NCI-H446 (cell line): ENCODE results near the gene COL9A2.

Experiments used
- DNase-seq, 2 experiments: peaks; one replicate each; lab custom pipeline; 2025; lab: John Stamatoyannopoulos, UW

Gene COL9A2

DNA sequence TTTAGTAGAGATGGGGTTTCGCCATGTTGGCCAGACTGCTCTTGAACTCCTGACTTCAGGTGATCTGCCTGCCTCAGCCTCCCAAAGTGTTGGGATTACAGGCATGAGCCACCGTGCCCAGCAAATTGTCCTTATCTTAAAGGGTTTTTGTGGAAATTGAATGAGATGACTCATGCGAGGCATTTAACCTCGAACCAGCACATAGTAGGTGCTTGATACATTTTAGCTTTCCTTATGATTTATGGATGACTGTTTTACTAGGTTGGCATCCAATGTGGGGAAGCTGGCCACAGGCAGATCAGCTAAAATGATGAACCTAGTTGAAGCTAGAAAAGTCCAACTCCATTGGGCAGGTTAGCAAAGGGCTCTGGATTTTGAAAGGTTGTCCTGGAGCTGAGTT is 1.4 kb upstream of the COL9A2 start:
- no peak for DNase-seq

DNA sequence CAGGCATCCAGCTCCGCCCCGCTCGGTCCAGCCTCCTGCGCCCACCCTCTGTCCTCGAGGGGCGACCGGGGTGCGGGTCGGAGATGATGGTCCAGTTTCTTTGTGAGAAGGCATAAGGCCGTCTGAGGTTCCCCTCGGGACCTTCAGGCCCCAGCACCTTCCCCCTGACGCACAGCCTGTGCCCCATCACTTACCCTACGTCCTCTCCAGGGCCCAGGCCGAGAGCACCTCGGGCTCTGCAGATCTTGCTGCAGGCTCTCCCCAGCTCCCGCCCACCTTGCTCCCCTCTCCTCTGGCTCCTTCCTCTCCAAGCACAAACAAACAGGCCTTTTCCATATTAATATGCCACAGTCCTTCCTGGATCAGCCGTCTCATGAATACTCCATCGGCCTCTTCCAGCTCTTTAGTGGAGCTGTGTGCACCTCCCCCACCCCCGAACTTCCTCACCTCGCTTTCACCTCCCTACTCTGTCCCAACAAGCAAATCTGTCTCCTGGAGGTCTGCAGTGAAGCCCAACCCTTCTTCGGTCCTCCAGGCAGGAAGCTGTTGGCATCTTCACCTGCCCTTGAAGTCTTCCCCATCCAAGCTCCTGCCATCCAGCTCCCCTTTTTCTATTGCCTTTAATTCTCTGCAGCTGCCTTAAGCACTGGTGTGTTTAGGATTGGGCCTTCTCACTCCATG is 448 bp upstream of the COL9A2 start:
- no peak for DNase-seq

DNA sequence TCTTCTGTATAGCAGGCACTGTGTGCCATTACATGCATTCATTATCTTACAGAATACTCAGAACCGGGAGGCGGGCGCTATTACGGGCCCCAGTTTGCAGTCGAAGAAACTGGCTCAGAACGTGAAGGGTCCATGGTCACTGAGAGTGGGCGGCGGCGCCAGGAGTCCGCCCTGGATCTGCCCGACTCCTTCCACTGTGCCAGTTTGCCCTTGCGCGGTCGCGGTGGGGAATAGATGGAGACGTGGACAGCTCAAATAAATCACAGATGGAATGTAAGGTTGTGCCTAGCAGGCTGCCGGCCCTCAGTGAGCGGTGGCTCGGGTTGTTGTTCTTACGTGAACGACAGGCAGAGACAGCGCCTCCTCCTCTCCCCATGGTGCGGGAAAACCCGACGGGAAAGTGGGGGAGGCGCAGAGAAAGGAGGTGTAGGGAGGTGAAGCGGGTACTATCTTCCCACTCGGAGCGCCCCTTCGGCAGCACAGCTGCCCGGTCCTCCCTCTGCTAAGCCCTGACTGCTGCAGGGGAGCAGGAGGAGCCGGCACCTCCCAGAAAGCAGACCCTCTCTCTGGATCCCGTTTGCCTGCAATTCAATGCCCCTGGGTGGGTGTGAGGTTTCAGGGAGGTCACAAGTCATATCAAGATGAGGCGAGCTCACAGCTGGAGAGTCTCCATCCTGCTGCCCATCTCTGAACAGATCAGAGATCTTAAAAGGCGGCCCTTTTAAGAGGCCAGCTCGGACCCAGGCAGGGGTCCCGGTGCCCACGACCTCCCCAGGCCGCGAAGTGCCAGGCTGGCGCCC is 1.1 kb downstream of the COL9A2 start:
- no peak for DNase-seq

DNA sequence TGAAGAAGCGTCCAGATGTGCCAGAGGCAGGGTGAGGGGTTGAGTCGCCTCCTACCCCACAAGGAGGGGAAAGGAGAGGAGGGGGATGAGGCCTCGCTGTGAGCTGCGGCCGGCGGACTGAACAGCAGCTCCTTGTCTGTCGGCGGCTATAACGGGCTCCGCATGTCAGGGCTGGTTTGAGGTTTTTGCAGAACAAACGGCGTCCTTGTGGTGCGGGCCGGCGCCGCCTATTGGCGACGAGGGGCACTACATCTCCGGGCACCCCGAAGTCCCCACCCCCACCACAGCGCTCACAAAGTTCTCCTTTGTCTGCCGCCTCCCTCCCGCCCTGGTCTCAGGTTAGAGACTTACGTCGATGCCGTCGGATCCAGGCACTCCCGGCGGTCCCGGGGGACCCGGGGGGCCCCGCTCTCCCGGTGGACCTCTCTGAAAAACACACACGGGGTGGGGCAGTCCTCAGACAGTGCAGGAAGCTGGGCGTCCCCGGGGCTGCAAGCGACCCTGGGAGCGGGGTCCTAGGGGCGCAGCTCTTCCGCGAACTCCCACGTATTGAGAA is 1.8 kb downstream of the COL9A2 start:
- DNase-seq = peak; percentile 38 to 82

DNA sequence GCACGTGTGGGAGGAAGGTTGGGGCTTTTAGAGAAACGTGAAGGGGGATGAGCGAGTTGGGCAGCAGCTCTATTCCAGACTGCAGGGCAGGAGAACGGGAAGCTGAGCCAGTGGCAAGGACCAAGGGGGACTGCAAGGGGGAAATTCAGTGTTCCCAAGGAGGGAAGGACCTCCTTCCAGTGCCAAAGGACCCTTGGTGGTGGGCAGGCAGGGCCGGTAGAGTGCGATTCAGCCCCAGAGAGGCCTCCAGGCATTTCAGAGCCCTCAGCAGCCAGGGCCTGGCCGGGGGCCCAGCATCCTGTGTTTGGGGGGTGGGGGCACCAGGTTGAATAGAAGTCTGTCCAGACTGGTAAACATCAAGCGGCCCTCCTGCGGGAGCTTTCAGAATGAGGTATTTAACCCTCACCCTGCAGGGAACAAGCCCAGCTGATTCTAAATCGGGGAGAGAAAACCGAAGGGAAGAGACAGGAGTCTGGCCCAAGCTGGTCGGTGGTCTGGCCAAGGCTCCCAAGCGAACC is 2.3 kb downstream of the COL9A2 start:
- DNase-seq = peak in 1 of 2 experiments; percentile 59

DNA sequence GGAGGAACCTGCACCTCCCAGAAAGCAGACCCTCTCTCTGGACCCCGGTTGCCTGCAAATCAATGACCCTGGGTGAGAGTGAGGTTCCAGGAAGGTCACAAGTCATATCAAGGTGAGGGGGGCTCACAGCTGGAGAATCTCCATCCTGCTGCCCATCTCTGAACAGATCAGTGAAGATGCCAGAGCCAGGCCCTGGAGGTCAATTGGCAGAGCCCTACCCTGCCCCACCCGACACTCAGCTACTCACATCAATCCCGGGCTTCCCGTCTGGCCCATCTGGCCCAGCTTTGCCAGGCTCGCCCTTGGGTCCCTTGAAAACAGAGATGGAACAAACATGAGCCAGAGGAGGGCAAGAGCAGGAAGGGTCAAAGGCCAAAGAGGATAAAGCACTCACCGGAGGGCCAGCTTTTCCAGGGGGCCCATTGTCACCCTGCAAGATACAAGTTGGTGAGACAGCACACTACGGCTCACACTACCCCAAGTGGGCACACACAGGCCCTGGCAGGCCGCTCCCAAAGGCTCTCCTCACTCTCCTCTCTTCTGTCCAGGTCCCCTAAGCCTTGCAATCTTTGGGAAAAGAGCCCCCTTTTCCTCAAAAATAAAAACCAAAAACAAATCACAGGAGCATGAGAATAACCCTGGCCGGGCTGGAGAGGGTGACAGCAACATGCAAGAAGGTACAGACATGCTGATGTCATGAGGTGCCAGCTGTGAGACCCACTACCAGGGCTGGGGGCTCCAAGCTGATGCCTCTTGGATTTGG is 2.9 kb downstream of the COL9A2 start:
- DNase-seq = no peak

DNA sequence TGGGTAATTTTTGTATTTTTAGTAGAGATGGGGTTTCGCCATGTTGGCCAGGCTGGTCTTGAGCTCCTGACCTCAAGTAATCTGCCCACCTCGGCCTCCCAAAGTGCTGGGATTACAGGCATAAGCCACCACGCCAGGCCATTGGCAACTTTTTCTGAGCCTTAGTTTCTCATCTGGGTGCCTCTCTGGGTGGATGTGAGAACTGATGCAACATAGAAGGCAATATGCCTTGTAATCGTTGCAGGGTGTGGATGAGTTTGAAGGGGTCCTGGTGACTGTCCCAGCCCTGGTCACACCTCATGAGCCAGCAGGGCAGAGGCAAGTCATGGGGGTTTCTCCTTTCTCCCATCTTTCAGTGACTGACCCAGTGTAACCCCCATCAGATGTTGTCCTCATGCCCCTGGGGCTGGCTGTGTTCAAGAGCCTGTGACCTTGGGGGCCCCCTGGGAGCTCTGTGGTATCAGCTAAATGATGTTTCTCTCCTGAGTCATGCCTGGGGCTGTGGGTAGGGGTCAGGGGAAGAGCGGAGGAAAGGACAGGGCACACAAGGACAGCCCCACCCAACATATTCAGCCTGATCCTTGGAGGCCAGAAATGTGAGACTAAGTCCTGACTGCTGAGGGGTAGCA is 3.6 kb downstream of the COL9A2 start:
- DNase-seq = no peak

DNA sequence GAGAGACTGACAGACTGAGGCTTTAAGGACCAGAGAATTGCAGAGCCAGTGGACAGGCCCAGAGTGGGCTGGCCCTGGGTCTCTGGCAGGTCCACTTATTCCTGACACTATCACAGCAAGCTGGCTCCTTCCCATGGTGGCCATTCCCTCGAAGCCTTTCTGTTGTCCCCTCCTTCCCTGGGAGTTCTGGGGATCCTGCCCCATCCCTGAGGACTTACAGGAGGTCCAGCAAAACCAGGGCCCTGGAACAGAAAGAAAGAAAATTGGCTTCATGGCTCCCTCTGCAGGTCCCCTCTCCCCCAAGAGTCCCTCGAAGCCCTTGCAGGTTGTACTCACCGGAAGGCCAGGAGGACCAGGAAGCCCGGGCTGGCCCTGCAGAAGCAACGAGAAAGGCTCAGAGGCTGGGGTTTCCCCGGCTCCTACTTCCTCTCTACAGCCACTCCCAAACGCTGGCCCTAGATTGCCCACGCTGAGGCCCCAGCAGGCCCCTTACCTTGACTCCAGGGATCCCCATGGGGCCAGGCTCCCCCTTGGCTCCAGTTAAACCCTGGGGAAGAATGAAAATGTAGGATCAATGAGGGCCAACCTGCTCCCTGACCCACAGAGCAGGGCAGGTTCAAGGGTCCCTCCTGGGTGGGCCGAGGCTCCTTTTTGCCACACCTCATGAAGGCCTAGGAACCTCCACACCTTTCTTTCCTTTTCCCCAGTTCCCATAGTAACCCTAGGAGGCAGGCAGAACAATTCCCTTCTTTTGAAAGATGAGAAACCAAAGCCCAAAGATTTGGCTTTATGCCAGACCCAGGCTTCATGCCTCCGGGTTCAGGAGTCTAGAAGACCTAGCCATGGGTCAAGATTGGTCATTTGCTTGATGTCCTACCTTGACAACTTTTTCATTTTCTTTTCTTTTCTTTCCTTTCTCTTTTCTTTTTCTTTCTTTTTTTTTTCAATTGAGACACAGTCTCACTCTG is 4.6 kb downstream of the COL9A2 start:
- DNase-seq = no peak

DNA sequence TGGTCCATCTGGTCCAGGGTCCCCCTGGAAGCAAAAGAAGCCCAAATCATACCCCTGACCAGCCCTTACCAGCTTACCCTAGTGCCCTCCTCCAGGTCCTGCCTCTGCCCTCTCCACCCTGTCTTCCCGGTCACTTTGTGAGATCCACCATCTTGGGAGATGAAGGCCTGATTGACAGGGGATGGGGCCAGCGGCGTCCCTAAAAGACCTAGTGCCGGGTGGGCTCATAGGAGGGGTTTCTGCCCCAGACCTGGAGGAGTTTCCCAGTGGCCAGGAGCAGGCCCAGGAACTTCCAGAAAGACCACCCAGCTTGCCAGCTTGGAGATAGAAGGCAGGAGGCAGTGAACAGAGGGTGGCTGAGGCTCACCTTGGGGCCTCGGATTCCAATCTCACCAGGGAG is 5.4 kb downstream of the COL9A2 start:
- no peak for DNase-seq

DNA sequence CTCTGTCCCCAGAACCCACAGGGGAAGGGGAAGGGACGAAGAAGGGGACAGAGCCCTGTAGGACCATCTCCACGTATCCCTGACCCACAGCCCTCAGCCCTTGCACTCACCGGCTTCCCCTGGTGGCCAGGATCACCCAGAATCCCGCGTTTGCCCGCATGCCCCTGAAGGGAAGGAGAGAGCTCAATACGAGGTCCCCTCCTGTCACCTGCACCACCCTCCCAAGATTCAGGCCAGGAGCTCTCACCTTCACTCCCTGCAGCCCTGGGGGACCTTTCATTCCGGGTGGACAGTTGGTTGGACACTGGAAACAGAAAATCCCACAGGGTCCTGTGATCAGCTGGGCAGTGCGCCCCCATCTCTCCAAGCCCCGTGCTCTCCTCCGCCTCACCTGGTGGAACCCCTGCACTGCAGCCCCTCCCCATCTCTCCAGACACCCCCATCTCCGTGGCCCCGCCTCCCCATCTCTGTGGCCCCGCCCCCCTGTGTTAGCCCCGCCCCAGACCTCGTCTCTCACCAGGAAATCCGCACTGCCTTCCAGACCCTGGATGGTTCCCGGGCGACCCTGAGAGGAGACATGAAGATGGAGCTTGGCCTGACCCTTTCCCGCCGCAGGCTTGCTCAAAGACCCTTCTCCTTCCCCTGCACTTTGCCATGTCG is 6.0 kb downstream of the COL9A2 start:
- no peak for DNase-seq

DNA sequence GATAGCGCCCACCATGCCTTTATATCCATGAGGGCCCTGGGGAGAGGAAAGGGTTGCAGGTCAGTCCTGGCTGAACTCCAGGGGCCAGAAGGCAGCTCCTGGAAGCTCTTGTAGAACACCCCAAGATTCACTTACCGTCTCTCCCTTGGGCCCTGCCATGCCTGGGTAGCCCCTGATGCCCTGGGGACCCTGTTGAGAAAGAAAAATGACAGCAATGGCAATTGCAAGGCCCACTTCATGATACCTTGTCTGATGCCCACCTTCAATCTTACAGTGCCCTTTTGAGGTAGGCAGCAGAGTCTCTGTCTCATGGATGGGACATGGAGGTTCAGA is 7.0 kb downstream of the COL9A2 start:
- DNase-seq = no peak

DNA sequence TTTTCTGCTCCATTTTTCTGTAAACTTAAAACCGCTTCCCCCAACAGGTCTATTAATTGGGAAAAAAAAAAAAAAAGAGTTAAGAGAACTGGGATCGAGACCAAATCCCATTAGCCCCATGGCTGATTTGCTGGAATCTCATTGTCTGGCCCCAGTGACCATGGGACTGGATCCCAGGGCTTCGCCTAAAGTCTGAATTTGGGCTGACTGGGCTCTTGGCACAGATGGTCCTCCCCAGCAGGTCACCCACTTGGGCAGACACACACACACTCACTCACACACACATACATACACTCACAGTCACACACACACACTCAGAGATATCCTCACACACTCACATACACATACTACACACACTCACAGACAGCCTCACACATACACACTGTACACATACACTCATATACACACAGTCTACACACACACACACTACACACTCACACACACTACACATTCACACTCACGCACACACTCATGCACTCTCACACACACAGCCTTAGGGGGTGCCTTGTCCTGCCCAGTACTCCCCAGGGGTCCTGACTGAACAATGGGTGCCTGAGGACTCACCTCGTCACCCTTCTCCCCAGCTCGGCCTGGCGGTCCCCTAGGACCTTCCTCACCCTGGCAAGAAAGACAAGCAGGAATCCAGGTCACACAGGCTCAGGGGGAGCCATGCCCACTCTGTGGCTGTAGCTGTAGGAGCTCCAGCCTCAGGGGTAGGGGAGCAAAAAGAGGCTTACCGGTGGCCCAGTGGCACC is 7.5 kb downstream of the COL9A2 start:
- peak; percentile 86 to 95 for DNase-seq

DNA sequence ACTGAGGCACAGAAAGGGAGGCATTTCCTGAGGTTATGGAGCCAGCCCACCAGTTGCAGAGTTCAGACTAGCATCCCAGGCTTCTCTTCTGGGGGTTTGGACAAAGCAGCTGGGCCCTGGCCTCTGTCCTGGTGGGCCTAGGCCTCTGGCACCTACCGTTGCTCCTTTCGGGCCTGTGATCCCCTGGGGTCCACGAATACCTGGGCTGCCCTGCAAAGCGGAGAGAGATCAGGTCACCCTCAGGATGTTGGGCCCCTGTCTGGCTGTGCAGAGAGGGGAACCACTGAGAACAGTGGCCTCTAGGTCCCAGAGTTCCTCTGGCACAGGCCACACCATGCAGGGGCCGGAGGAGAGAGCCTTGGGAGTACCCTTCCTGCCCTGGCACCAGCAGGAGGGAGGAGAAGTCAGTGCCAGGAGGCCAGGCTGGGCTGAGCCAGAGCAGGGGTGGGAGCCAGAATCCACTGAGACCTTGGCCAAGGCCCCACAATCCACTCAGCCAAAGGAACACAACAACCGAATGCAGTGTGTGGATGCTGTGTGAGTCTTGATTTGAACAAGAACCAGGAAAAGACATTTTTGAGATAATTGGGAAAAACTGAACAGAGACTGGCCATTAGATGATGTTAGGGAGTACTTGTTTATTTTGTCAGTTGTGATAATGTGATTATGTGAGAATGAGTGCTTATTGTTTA is 8.9 kb downstream of the COL9A2 start:
- DNase-seq = peak; percentile 60 to 86

DNA sequence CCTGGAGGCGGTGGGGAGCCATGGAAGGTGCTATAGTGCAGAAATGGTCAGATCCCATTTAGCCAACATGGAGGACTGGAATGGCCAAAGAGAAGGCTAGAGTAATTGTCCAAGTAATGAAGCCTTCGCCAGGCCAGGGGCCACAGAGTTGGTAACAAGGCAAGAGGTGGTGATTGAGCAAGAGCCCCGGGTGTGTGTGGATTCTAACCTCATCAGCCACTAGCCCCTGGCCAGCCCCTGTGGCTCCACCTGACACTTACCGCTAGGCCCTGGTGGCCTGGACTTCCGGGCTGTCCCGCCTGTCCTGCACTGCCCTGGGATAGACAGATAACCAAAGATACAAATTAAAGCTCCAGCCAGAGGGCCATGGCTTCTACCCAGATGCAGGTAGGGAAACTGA is 9.9 kb downstream of the COL9A2 start:
- DNase-seq = no peak

DNA sequence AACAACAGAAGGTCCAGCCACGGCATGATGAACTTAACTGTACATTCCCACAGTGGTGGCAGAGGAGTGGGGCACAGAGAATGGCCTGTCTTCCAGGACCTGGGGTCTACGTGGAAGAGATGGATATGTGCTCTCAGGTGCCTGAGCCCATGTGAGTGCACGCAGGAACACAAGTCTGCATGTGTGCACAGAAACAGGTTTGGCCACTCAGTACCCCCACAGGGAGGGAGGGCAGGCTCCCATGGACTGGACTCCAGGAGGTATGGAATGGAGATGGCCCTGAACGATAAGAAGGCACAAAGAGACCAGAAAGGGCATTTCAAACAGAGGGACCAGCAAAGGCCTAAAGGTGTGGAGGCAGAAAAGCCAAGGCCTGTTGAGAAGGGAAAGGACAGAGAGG is 10.8 kb downstream of the COL9A2 start:
- no peak for DNase-seq

DNA sequence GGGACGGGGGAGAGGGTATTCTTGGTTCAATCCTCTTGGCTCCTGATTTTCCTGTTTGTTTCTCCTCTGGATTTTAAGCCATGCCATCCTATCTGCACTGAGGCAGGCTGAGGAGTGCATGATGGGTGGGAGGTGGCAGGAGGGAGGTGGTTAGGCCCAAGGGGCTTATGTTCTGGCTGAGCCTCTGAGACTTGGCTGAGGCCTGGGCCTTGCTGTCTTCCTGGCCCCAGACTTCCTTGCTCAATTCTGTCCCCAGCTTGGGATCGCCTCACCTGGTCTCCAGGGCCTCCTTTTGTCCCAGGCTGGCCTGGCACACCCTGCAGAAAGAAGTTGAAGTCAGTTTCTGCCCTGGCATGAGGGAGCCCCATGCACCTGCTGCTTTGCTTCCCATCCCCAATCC is 11.2 kb downstream of the COL9A2 start:
- no peak for DNase-seq

DNA sequence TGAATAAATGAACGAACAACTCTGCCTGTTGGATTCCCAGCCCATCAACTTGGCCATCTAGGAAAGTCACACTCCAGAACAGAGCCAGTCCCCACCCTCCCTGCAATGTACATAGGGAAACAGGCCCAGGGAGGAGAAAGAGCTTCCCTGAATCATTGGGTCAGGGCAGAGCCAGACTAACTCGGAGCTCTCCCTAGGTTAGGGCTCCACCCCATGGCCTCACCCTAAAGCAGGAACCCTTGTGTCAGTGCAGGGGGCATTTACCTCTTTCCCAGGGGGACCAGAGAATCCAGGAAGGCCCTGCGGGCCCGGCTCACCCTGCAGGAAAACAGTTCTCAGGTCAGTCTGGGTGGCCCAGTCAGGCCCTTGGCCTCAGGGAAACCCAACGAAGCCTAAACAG is 11.6 kb downstream of the COL9A2 start:
- DNase-seq = peak in 1 of 2 experiments; percentile 30

DNA sequence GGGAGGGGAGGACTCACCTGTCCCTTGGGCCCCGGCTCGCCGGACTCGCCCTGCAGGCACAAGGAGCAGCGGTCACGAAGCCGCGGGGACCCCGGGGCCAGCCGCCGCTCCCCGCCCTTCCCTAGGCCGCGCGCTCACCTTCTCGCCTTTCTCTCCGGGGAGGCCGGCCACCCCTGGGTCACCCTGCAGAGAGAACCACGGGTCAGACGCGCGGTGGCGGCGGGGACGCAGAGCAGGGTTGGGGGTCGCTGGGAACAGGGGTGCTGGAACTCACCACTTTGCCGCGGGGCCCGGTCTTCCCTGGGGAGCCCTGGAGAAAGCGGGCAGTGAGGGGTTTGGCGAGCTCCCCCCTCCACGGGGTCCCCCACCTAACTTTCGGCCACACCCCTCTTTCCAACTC is 13.3 kb downstream of the COL9A2 start:
- DNase-seq = no peak
